Lung (tissue), 12 donors: ENCODE measurements around the gene BANF2. TPM values are rescaled to one million over a fixed set of nuclear protein-coding genes. Genes with fewer than 3 reads are reported as not detected.

ENCODE experiments used
- ATAC-seq: fragments of 200-7000 bp; cut with Tn5 transposase; one replicate; pipeline ENCODE4 v1.9.1; 2020; ENCODE audit warnings: moderate number of reproducible peaks; ENCODE audit not compliant: insufficient read depth, low FRiP score
- DNase-seq, 3 donors: peaks; one replicate each; pipeline ENCODE4 v3.0.0-alpha.2; 2013 to 2017
- H3K27ac ChIP-seq, 2 donors: one replicate each; pipeline ENCODE4 v1.5.1; 2013; ENCODE audit warnings: mild to moderate bottlenecking in 2 of 2, moderate library complexity in 2 of 2, control low read depth in 1 of 2, inconsistent platforms in 1 of 2, low read depth in 1 of 2, low read length in 1 of 2
- H3K27me3 ChIP-seq, 3 donors: one replicate each; pipeline ENCODE4 v1.5.1; 2013; ENCODE audit warnings: low read length in 2 of 3; ENCODE audit not compliant: control insufficient read depth in 3 of 3, insufficient read depth in 3 of 3
- H3K36me3 ChIP-seq, 4 donors: one replicate each; pipeline ENCODE4 v1.5.1; 2013; ENCODE audit warnings: low read length in 4 of 4, mild to moderate bottlenecking in 1 of 4, moderate library complexity in 1 of 4; ENCODE audit not compliant: control insufficient read depth in 4 of 4, insufficient read depth in 4 of 4
- H3K4me1 ChIP-seq, 5 donors: one replicate each; pipeline ENCODE4 v1.5.1; 2013; ENCODE audit warnings: low read length in 5 of 5, mild to moderate bottlenecking in 2 of 5, moderate library complexity in 1 of 5; ENCODE audit not compliant: control insufficient read depth in 5 of 5, insufficient read depth in 5 of 5
- H3K4me3 ChIP-seq: one replicate; pipeline ENCODE4 v1.5.1; 2013; ENCODE audit warnings: mild to moderate bottlenecking, control low read depth, moderate library complexity
- H3K9ac ChIP-seq, 2 donors: one replicate each; pipeline ENCODE4 v1.5.1; 2013; ENCODE audit warnings: low read length in 2 of 2, control low read depth in 1 of 2; ENCODE audit not compliant: insufficient read depth in 1 of 2
- H3K9me3 ChIP-seq, 4 donors: one replicate each; pipeline ENCODE4 v1.5.1; 2013; ENCODE audit warnings: low read length in 3 of 4, mild to moderate bottlenecking in 1 of 4, moderate library complexity in 1 of 4; ENCODE audit not compliant: control insufficient read depth in 4 of 4, insufficient read depth in 3 of 4
- CTCF ChIP-seq: IDR thresholded peaks from 2 replicates; pipeline ENCODE4 v1.5.1; 2012; ENCODE audit warnings: mild to moderate bottlenecking; ENCODE audit errors: control extremely low read depth, extremely low read depth
- WGBS, 2 donors: extraction: QIAGEN DNeasy Blood & Tissue Kit; methylation state at CpG; one replicate each; pipeline ENCODE4 v1.1.7; 2013; 5-methylcytosine and 5-hydroxymethylcytosine counted together
- polyA plus RNA-seq, 2 donors: library from polyadenylated mRNA; stranded (reverse); fragments of 200-250 nt; gene quantifications; one replicate each; pipeline ENCODE4 v1.2.1, GENCODE V29; 2013
- total RNA-seq, 2 donors: library from RNA; depleted of rRNA in 1 of 2; stranded (reverse); fragments of >200 nt in 1 of 2; gene quantifications; one replicate each; pipeline ENCODE4 v1.2.1, GENCODE V29; 2014 to 2021
- donor health status: control.
- donor health status: control.
- donor health status: Bipolar disorder and iron deficiency.
- donor health status: healthy.
- donor health status: DM: yes; HTN: yes; CAD: no.

Gene BANF2
- total and polyA plus RNA-seq, 4 donors, result not detected

GRCh38 chr20:17682889-17683198 is 16.9 kb upstream of the BANF2 start:
- 15 to 30% methylated on average over 10 of the region's 10 CpGs for WGBS, 2 donors

GRCh38 chr20:17683218-17684076 is 16.3 kb upstream of the BANF2 start:
- H3K9me3 ChIP-seq, result no peaks in the 10 kb centered on the region
- 52 to 74% methylated on average over 10 of the region's 10 CpGs for WGBS, 2 donors
- peaks cover 0 to 33% (median 11%) of the 10 kb centered on the region in 5 donors for H3K4me1 ChIP-seq
- no peak overlapping the region for H3K27ac ChIP-seq
- H3K4me3 ChIP-seq, result no peak overlapping the region
- peak overlapping the region in 1 of 2 donors; percentile 36 for H3K9ac ChIP-seq
- ATAC-seq, result no peak
- no peaks in the 10 kb centered on the region for H3K27me3 ChIP-seq
- peaks cover 0 to 6% (median 0%) of the 10 kb centered on the region in 4 donors for H3K36me3 ChIP-seq
- DNase-seq, result peak in 1 of 3 donors; percentile 38
- no peak for TF ChIP-seq CTCF

More at GRCh38 chr20:17682889-17683198, 16.9 kb upstream of the BANF2 start:
- ATAC-seq (no peak), DNase-seq (no peak)
- peak overlapping the region in 1 of 2 donors; percentile 88 for H3K27ac ChIP-seq
- H3K9ac ChIP-seq, result peak overlapping the region in 1 of 2 donors; percentile 36
- H3K4me3 ChIP-seq, result no peak overlapping the region
- H3K27me3 ChIP-seq, result no peaks in the 10 kb centered on the region
- no peak for TF ChIP-seq CTCF
- no peaks in the 10 kb centered on the region for H3K9me3 ChIP-seq
- peaks cover 0 to 8% (median under 1%) of the 10 kb centered on the region in 4 donors for H3K36me3 ChIP-seq
- peaks cover 0 to 33% (median 11%) of the 10 kb centered on the region in 5 donors for H3K4me1 ChIP-seq

- ATAC-seq, result no peak
- WGBS, 2 donors, result 69 to 85% methylated on average over 13 of the region's 13 CpGs
- Histone ChIP-seq H3K36me3 (peaks cover 0 to 6% (median 0%) of the 10 kb centered on the region in 4 donors), H3K27me3 (no peaks in the 10 kb centered on the region), H3K9me3 (no peaks in the 10 kb centered on the region), H3K4me3 (no peak overlapping the region), H3K4me1 (peaks cover 0 to 40% (median 16%) of the 10 kb centered on the region in 5 donors), H3K27ac (no peak overlapping the region), H3K9ac (no peak overlapping the region)
- peak in 2 of 3 donors; percentile 18 to 24 for DNase-seq
- TF ChIP-seq CTCF, result no peak
These were observed 15.5 kb upstream of the BANF2 start for GRCh38 chr20:17684077-17684888.
